ENCODE data around the gene TECR. TPM values are rescaled to one million over a fixed set of nuclear protein-coding genes. Genes with fewer than 3 reads are reported as not detected.
A peak's percentile ranks its signal among the peaks of the same experiment; 100 is the strongest.

Gene TECR
- total RNA-seq, 1 experiment from 2014 or later = 232 TPM

- H4K20me1 ChIP-seq (ENCODE audit: insufficient read depth) = no peaks in the 10 kb centered on the region
- no peak overlapping the region for H2AFZ ChIP-seq (ENCODE audit: low read depth, low read length, poor library complexity, severe bottlenecking)
- no peaks in the 10 kb centered on the region for H3K9me2 ChIP-seq (ENCODE audit: insufficient read depth)
- H3K9me3 ChIP-seq (ENCODE audit: control insufficient read depth in 1 of 2, insufficient read depth in 1 of 2, low read depth in 1 of 2, low read length in 2 of 2) = no peaks in the 10 kb centered on the region
- no peaks in the 10 kb centered on the region for H3K27me3 ChIP-seq (ENCODE audit: insufficient read depth, low read length)
- no peak overlapping the region for H3K27ac ChIP-seq (ENCODE audit: low read depth, low read length)
- peak; percentile 75 for ATAC-seq
- DNase-seq (ENCODE audit: low read depth, low spot score) = no peak
- BruUV-seq (replicated peaks) = no TSS peak
- peaks cover 3 to 18% of the 10 kb centered on the region in 2 experiments; a peak in 3 of 4 replicates for H3K4me1 ChIP-seq (ENCODE audit: control insufficient read depth in 1 of 2, insufficient read depth in 2 of 2, low read length in 2 of 2)
- ChIA-PET CTCF (no interaction called here), POLR2A (interaction anchor here (0.6 kb wide), 1 partner anchor 163 kb away, joined by 3 read pairs; no protein-coding TSS in a partner anchor), RAD21 (ENCODE audit: low non-redundant PET in 1 of 2, low total read pairs in 2 of 2, uncharacterized antibody in 2 of 2, unreplicated experiment in 2 of 2) (no interaction called here)
- H3K4me2 ChIP-seq (ENCODE audit: low read length) = 0 out of 2 replicates have a peak overlapping the region, but pooled peaks have one; percentile 17
- intact Hi-C loops (cut with micrococcal nuclease) = no loop called here
- no peak overlapping the region for H3K9ac ChIP-seq (ENCODE audit: low read length)
- H3K79me2 ChIP-seq (ENCODE audit: insufficient read depth, low read length) = no peaks in the 10 kb centered on the region
- no peak overlapping the region for H3K4me3 ChIP-seq (replicated peaks in 1 of 2; ENCODE audit: low read depth in 1 of 2, low read length in 2 of 2)
- H3K36me3 ChIP-seq (ENCODE audit: control insufficient read depth in 1 of 2, insufficient read depth in 2 of 2, low read length in 2 of 2) = no peaks in the 10 kb centered on the region
- TF ChIP-seq ELF1 (IDR thresholded peaks at IDR 0.05; ENCODE audit: borderline replicate concordance, low read depth) (no peak), YY1 (IDR thresholded peaks at IDR 0.05; ENCODE audit: extremely low read depth, insufficient replicate concordance, low read depth, low read length) (no peak), ZFX (IDR thresholded peaks at IDR 0.05) (no peak), SRF (IDR thresholded peaks at IDR 0.05; ENCODE audit: low read depth) (no peak), CBX3 (IDR thresholded peaks at IDR 0.05; ENCODE audit: low read depth) (no peak), TCF7L2 (IDR thresholded peaks at IDR 0.05; ENCODE audit: borderline replicate concordance, extremely low read depth, insufficient read depth, insufficient read length) (no peak), POLR2A (IDR thresholded peaks at IDR 0.05; ENCODE audit: borderline replicate concordance, extremely low read depth, insufficient read depth, insufficient read length) (no peak), EZH2 (IDR thresholded peaks at IDR 0.05) (no peak), ZNF274 (IDR thresholded peaks at IDR 0.05; ENCODE audit: low read depth, low read length) (no peak), RAD21 (IDR thresholded peaks at IDR 0.05; ENCODE audit: low read depth) (no peak), POLR2AphosphoS5 (IDR thresholded peaks at IDR 0.05; ENCODE audit: low read depth, low read length) (no peak), FOSL1 (IDR thresholded peaks at IDR 0.05; ENCODE audit: low read depth) (no peak)
- TF ChIP-seq, protein P1, sequence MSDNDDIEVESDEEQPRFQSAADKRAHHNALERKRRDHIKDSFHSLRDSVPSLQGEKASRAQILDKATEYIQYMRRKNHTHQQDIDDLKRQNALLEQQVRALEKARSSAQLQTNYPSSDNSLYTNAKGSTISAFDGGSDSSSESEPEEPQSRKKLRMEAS (IDR thresholded peaks at IDR 0.05) = no peak
- TF ChIP-seq, protein P2, sequence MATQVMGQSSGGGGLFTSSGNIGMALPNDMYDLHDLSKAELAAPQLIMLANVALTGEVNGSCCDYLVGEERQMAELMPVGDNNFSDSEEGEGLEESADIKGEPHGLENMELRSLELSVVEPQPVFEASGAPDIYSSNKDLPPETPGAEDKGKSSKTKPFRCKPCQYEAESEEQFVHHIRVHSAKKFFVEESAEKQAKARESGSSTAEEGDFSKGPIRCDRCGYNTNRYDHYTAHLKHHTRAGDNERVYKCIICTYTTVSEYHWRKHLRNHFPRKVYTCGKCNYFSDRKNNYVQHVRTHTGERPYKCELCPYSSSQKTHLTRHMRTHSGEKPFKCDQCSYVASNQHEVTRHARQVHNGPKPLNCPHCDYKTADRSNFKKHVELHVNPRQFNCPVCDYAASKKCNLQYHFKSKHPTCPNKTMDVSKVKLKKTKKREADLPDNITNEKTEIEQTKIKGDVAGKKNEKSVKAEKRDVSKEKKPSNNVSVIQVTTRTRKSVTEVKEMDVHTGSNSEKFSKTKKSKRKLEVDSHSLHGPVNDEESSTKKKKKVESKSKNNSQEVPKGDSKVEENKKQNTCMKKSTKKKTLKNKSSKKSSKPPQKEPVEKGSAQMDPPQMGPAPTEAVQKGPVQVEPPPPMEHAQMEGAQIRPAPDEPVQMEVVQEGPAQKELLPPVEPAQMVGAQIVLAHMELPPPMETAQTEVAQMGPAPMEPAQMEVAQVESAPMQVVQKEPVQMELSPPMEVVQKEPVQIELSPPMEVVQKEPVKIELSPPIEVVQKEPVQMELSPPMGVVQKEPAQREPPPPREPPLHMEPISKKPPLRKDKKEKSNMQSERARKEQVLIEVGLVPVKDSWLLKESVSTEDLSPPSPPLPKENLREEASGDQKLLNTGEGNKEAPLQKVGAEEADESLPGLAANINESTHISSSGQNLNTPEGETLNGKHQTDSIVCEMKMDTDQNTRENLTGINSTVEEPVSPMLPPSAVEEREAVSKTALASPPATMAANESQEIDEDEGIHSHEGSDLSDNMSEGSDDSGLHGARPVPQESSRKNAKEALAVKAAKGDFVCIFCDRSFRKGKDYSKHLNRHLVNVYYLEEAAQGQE (IDR thresholded peaks at IDR 0.05; ENCODE audit: low read depth) = no peak
- TF ChIP-seq, protein P3, sequence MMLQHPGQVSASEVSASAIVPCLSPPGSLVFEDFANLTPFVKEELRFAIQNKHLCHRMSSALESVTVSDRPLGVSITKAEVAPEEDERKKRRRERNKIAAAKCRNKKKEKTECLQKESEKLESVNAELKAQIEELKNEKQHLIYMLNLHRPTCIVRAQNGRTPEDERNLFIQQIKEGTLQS (IDR thresholded peaks at IDR 0.05) = no peak
- TF ChIP-seq, protein P4, sequence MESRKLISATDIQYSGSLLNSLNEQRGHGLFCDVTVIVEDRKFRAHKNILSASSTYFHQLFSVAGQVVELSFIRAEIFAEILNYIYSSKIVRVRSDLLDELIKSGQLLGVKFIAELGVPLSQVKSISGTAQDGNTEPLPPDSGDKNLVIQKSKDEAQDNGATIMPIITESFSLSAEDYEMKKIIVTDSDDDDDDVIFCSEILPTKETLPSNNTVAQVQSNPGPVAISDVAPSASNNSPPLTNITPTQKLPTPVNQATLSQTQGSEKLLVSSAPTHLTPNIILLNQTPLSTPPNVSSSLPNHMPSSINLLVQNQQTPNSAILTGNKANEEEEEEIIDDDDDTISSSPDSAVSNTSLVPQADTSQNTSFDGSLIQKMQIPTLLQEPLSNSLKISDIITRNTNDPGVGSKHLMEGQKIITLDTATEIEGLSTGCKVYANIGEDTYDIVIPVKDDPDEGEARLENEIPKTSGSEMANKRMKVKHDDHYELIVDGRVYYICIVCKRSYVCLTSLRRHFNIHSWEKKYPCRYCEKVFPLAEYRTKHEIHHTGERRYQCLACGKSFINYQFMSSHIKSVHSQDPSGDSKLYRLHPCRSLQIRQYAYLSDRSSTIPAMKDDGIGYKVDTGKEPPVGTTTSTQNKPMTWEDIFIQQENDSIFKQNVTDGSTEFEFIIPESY (IDR thresholded peaks at IDR 0.05; ENCODE audit: extremely low read depth, insufficient replicate concordance, low read length) = no peak
- TF ChIP-seq, protein P5, sequence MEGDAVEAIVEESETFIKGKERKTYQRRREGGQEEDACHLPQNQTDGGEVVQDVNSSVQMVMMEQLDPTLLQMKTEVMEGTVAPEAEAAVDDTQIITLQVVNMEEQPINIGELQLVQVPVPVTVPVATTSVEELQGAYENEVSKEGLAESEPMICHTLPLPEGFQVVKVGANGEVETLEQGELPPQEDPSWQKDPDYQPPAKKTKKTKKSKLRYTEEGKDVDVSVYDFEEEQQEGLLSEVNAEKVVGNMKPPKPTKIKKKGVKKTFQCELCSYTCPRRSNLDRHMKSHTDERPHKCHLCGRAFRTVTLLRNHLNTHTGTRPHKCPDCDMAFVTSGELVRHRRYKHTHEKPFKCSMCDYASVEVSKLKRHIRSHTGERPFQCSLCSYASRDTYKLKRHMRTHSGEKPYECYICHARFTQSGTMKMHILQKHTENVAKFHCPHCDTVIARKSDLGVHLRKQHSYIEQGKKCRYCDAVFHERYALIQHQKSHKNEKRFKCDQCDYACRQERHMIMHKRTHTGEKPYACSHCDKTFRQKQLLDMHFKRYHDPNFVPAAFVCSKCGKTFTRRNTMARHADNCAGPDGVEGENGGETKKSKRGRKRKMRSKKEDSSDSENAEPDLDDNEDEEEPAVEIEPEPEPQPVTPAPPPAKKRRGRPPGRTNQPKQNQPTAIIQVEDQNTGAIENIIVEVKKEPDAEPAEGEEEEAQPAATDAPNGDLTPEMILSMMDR (IDR thresholded peaks at IDR 0.05 in 2 of 3, conservative IDR thresholded peaks at IDR 0.05 in 1 of 3; ENCODE audit: borderline replicate concordance in 1 of 3, insufficient read depth in 1 of 3, low read depth in 2 of 3, low read length in 2 of 3) = no peak
Measured at GRCh38 chr19:14577885-14578427, 48.6 kb downstream of the TECR start.
